Stimulated activated CD8-positive, alpha-beta memory T cell treated with anti-CD3 and anti-CD28 coated beads, Interleukin-15, amount 100 ng/mL, for 48 hours (primary cell): ENCODE results near the gene PROSER2.
A peak's percentile ranks its signal among the peaks of the same experiment; 100 is the strongest.

Source experiments
- DNase-seq, 2 donors: peaks; one replicate each; pipeline ENCODE4 v3.0.0-alpha.2; 2020; ENCODE audit warnings: low read depth in 2 of 2

The PROSER2 gene

GRCh38 chr10:11823122-11823988, at the start of gene PROSER2:
TSS of gene PROSER2 (plus strand) at chr10:11823356. CDS start at chr10:11852078, 28,722 bp downstream.
- peak in 1 of 2 donors; percentile 24 for DNase-seq

- no peak for DNase-seq
These were observed 49.3 kb upstream of the PROSER2 start for GRCh38 chr10:11773761-11774441.

GRCh38 chr10:11775412-11775811, 47.7 kb upstream of the PROSER2 start:
- DNase-seq, result no peak

- DNase-seq, result no peak
These were observed 47.1 kb upstream of the PROSER2 start for GRCh38 chr10:11776080-11776479.

GRCh38 chr10:11781114-11781513, 42.0 kb upstream of the PROSER2 start:
- no peak for DNase-seq

GRCh38 chr10:11782793-11783557, 40.2 kb upstream of the PROSER2 start:
- no peak for DNase-seq

GRCh38 chr10:11783558-11783865, 39.6 kb upstream of the PROSER2 start:
- DNase-seq, result no peak

- no peak for DNase-seq
These were observed 35.8 kb upstream of the PROSER2 start for GRCh38 chr10:11787374-11787773.

GRCh38 chr10:11787846-11788245, 35.3 kb upstream of the PROSER2 start:
- no peak for DNase-seq

GRCh38 chr10:11789306-11789705, 33.9 kb upstream of the PROSER2 start:
- DNase-seq, result no peak

- DNase-seq, result no peak
These were observed 33.2 kb upstream of the PROSER2 start for GRCh38 chr10:11789956-11790355.

- DNase-seq, result no peak
These were observed 29.2 kb upstream of the PROSER2 start for GRCh38 chr10:11793762-11794479.

- no peak for DNase-seq
These were observed 28.6 kb upstream of the PROSER2 start for GRCh38 chr10:11794566-11794965.

- DNase-seq, result no peak
These were observed 27.8 kb upstream of the PROSER2 start for GRCh38 chr10:11795101-11795920.

- no peak for DNase-seq
These were observed 26.7 kb upstream of the PROSER2 start for GRCh38 chr10:11796474-11796873.

- no peak for DNase-seq
These were observed 25.9 kb upstream of the PROSER2 start for GRCh38 chr10:11797281-11797680.

- DNase-seq, result no peak
These were observed 25.1 kb upstream of the PROSER2 start for GRCh38 chr10:11797847-11798633.

GRCh38 chr10:11798845-11799735, 24.1 kb upstream of the PROSER2 start:
- DNase-seq, result no peak

GRCh38 chr10:11799736-11800080, 23.4 kb upstream of the PROSER2 start:
- no peak for DNase-seq
